GM23248 (cell line): ENCODE data around the gene MADCAM1.

Experiments
- EZH2 ChIP-seq: fragments of 200-600 bp; sonication (generic); IDR thresholded peaks from 2 replicates; pipeline ENCODE4 v1.6.1; 2018; ENCODE audit warnings: antibody characterized with exemption, mild to moderate bottlenecking; ENCODE audit not compliant: insufficient read depth, poor library complexity, severe bottlenecking
- EZH2phosphoT487 ChIP-seq: fragments of 200-600 bp; sonication (generic); IDR thresholded peaks from 2 replicates; pipeline ENCODE4 v1.6.1; 2018; ENCODE audit warnings: antibody characterized with exemption, moderate library complexity, mild to moderate bottlenecking, low read depth; ENCODE audit not compliant: insufficient read depth

DNA sequence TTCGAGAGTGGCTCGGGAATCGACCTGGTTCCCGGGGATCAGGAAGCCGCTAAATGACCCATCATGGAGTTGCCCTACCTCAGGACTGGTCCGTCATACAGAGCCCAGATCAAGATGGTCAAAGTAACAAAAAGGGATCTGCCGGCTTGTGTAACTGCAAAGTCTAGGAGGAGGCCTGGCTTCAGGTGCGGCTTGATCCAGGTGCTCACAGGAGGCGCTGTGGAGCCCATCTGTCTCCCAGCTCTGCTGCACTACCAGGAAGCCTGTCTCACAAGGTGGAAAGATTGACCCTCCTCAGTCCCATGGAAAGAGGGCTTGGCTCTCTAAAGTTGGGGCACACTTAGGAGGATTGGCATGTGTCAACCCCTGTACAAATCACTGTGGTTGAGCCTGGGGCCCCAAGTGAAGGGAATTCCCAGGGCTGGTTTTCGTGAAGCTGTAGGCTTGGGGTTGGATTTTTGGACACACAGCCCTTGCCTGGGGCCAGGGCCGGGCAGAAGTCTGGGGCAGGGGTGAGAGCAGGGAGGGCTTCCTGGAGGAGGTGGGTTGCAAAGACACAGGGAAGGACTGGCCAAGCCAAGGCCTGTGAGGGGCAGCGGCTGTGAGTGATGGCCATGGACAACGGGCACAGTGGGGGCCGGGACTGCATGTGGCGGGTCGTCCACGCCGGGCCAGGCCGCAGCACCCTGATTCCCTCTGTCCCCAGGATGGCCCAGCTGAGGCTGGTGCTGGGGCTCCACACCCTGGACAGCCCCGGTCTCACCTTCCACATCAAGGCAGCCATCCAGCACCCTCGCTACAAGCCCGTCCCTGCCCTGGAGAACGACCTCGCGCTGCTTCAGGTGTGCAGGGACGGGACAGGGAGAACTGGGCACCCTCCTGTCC lies 51.8 kb downstream of the MADCAM1 start:
- TF ChIP-seq EZH2phosphoT487 (no peak), EZH2 (no peak)
